HCT116 (cell line): Measurements from ENCODE around the gene CTBP2. TPM values are rescaled to one million over a fixed set of nuclear protein-coding genes. Genes with fewer than 3 reads are reported as not detected.

ENCODE experiments used
- ATAC-seq: fragments of 200-7000 bp; cut with Tn5 transposase; 2 replicates; pipeline ENCODE4 v1.9.1; 2020; ENCODE audit warnings: mild to moderate bottlenecking, moderate library complexity
- BruUV-seq: library from RNA; stranded (reverse); fragments of 400-500 nt; replicated peaks from 2 replicates; lab custom pipeline; 2021; lab: Mats Ljungman, UMichigan
- CTCF ChIA-PET: fragments of 300-600 bp; sonication (Branson Sonifier 250); formaldehyde crosslinking; loops from one replicate; lab custom pipeline; 2021; ENCODE audit warnings: antibody characterized with exemption; lab: Charles Lee
- POLR2A ChIA-PET: fragments of 300-600, 350-600 bp; sonication (Branson Sonifier 250); formaldehyde crosslinking; loops from one replicate; lab custom pipeline; 2021; ENCODE audit warnings: antibody characterized with exemption; lab: Charles Lee
- RAD21 ChIA-PET, 2 experiments: fragments of 300-600 bp; sonication (Branson Sonifier 250); formaldehyde crosslinking; loops; one replicate each; lab custom pipeline; 2023; ENCODE audit warnings: low total read pairs in 2 of 2; ENCODE audit not compliant: uncharacterized antibody in 2 of 2, unreplicated experiment in 2 of 2, low non-redundant PET in 1 of 2; lab: Charles Lee
- DNase-seq: peaks from one replicate; pipeline ENCODE4 v3.0.0-alpha.2; 2010; ENCODE audit warnings: low read depth, low spot score
- H2AFZ ChIP-seq: fragments of 200-600 bp; shearing (Covaris generic), sonication (generic); 2 replicates; pipeline ENCODE4 v1.6.1; 2017; ENCODE audit warnings: low read depth, mixed run types, mixed read lengths, antibody characterized with exemption, low read length; ENCODE audit not compliant: poor library complexity, severe bottlenecking
- H3K27ac ChIP-seq: 2 replicates; pipeline ENCODE4 v1.5.1; 2012; ENCODE audit warnings: low read depth, low read length
- H3K27me3 ChIP-seq: fragments of 200-600 bp; sonication (generic); 2 replicates; pipeline ENCODE4 v1.6.1; 2016; ENCODE audit warnings: mixed run types, low read length, mixed read lengths; ENCODE audit not compliant: insufficient read depth
- H3K36me3 ChIP-seq, 2 experiments: fragments of 200-500 bp in 1 of 2; fragments of 200-600 bp in 1 of 2; sonication (Bioruptor generic) in 1 of 2; sonication (generic) in 1 of 2; 2 replicates each; pipeline versions ENCODE4 v1.5.1 to v1.6.1; 2014 to 2016; ENCODE audit warnings: low read length in 2 of 2, inconsistent platforms in 1 of 2, mixed read lengths in 1 of 2, mixed run types in 1 of 2; ENCODE audit not compliant: insufficient read depth in 2 of 2, control insufficient read depth in 1 of 2
- H3K4me1 ChIP-seq, 2 experiments: fragments of 200-600 bp in 1 of 2; sonication (generic) in 1 of 2; 2 replicates each; pipeline versions ENCODE4 v1.5.1 to v1.6.1; 2012 to 2017; ENCODE audit warnings: low read length in 2 of 2, inconsistent platforms in 1 of 2, mild to moderate bottlenecking in 1 of 2, mixed read lengths in 1 of 2, mixed run types in 1 of 2, moderate library complexity in 1 of 2; ENCODE audit not compliant: insufficient read depth in 2 of 2, control insufficient read depth in 1 of 2
- H3K4me2 ChIP-seq: fragments of 200-600 bp; sonication (generic); 2 replicates; pipeline ENCODE4 v1.6.1; 2017; ENCODE audit warnings: mixed run types, low read length, mixed read lengths
- H3K4me3 ChIP-seq, 2 experiments: fragments of 200-600 bp in 1 of 2; sonication (generic) in 1 of 2; replicated peaks in 1 of 2; 2 replicates each; pipeline ENCODE4 v1.5.1; 2011 to 2016; ENCODE audit warnings: low read length in 2 of 2, control low read depth in 1 of 2, low read depth in 1 of 2, mild to moderate bottlenecking in 1 of 2, mixed read lengths in 1 of 2, mixed run types in 1 of 2
- H3K79me2 ChIP-seq: fragments of 200-600 bp; sonication (generic); 2 replicates; pipeline ENCODE4 v1.6.1; 2017; ENCODE audit warnings: mild to moderate bottlenecking, mixed run types, low read length, moderate library complexity, mixed read lengths; ENCODE audit not compliant: insufficient read depth
- H3K9ac ChIP-seq: fragments of 200-600 bp; sonication (generic); 2 replicates; pipeline ENCODE4 v1.6.1; 2016; ENCODE audit warnings: low read length, mixed read lengths
- H3K9me2 ChIP-seq: fragments of 200-600 bp; sonication (generic), shearing (Covaris generic); 2 replicates; pipeline ENCODE4 v1.6.1; 2017; ENCODE audit warnings: mixed run types, mild to moderate bottlenecking, moderate library complexity; ENCODE audit not compliant: insufficient read depth
- H3K9me3 ChIP-seq, 2 experiments: fragments of 200-500 bp in 1 of 2; fragments of 200-600 bp in 1 of 2; sonication (Bioruptor generic) in 1 of 2; sonication (generic) in 1 of 2; 2 replicates each; pipeline ENCODE4 v1.6.1; 2014 to 2017; ENCODE audit warnings: low read length in 2 of 2, mixed read lengths in 2 of 2, inconsistent platforms in 1 of 2, low read depth in 1 of 2, mild to moderate bottlenecking in 1 of 2, mixed run types in 1 of 2, moderate library complexity in 1 of 2; ENCODE audit not compliant: control insufficient read depth in 1 of 2, insufficient read depth in 1 of 2
- H4K20me1 ChIP-seq: fragments of 200-600 bp; sonication (generic), shearing (Covaris generic); 2 replicates; pipeline ENCODE4 v1.6.1; 2017; ENCODE audit warnings: mixed run types, mild to moderate bottlenecking, moderate library complexity; ENCODE audit not compliant: insufficient read depth
- EGR1 ChIP-seq: IDR thresholded peaks from 2 replicates; pipeline ENCODE4 v1.6.1; 2012; ENCODE audit warnings: low read depth
- EZH2 ChIP-seq: fragments of 200-600 bp; sonication (generic); IDR thresholded peaks from 2 replicates; pipeline ENCODE4 v1.6.1; 2017; ENCODE audit warnings: antibody characterized with exemption, mixed run types
- FOSL1 ChIP-seq: IDR thresholded peaks from 2 replicates; pipeline ENCODE4 v1.6.1; 2012; ENCODE audit warnings: low read depth
- JUND ChIP-seq: IDR thresholded peaks from 2 replicates; pipeline ENCODE4 v1.6.1; 2012
- POLR2AphosphoS5 ChIP-seq: IDR thresholded peaks from 2 replicates; pipeline ENCODE4 v1.6.1; 2011; ENCODE audit warnings: mild to moderate bottlenecking, low read depth, low read length, moderate library complexity
- RAD21 ChIP-seq: IDR thresholded peaks from 2 replicates; pipeline ENCODE4 v1.6.1; 2012; ENCODE audit warnings: low read depth, mild to moderate bottlenecking
- TCF7L2 ChIP-seq: IDR thresholded peaks from 2 replicates; pipeline ENCODE4 v1.7.0; 2011; ENCODE audit warnings: borderline replicate concordance, inconsistent platforms; ENCODE audit not compliant: insufficient read depth, insufficient read length; ENCODE audit errors: extremely low read depth
- ZBTB33 ChIP-seq: IDR thresholded peaks from 2 replicates; pipeline ENCODE4 v1.6.1; 2011; ENCODE audit warnings: mild to moderate bottlenecking, low read length, moderate library complexity; ENCODE audit not compliant: insufficient replicate concordance; ENCODE audit errors: extremely low read depth
- ZFX ChIP-seq: fragments of 450-650 bp; IDR thresholded peaks from 2 replicates; pipeline ENCODE4 v1.6.1; 2017
- ZNF274 ChIP-seq: fragments of 200-500 bp; sonication (Bioruptor generic); IDR thresholded peaks from 2 replicates; pipeline ENCODE4 v1.6.1; 2014; ENCODE audit warnings: mild to moderate bottlenecking, low read depth, low read length, inconsistent platforms
- intact Hi-C: fragments of 100-400 bp; cut with micrococcal nuclease; formaldehyde crosslinking; loops from 2 replicates; pipeline ENCODE4 v1.10.0; 2022
- total RNA-seq: library from RNA; stranded (reverse); gene quantifications from one replicate; pipeline ENCODE4 v1.2.1, GENCODE V29; 2021; ENCODE audit not compliant: unreplicated experiment

The CTBP2 gene
- total RNA-seq, 1 experiment from 2014 or later, result 144 TPM

GRCh38 chr10:124994573-124995473 is 165.5 kb downstream of the CTBP2 start:
- ChIA-PET POLR2A (no interaction called here), RAD21 (no interaction called here), CTCF (no interaction called here)
- Histone ChIP-seq H3K9me3 (no peaks in the 10 kb centered on the region), H3K4me1 (no peaks in the 10 kb centered on the region), H3K9ac (no peak overlapping the region), H3K4me3 (no peak overlapping the region), H3K27ac (no peak overlapping the region), H3K4me2 (no peak overlapping the region), H3K79me2 (peaks cover 6% of the 10 kb centered on the region; the same call in 1 of the 2 replicates), H2AFZ (no peak overlapping the region), H3K9me2 (no peaks in the 10 kb centered on the region), H3K27me3 (no peaks in the 10 kb centered on the region), H3K36me3 (peaks cover 67 to 76% of the 10 kb centered on the region in 2 experiments), H4K20me1 (peaks cover 10% of the 10 kb centered on the region; the same call in 1 of the 2 replicates)
- no TSS peak for BruUV-seq
- DNase-seq, result no peak
- intact Hi-C loops, result loop anchor here (5.0 to 10.0 kb wide), 2 partner anchors 350 to 632 kb away; no protein-coding TSS in a partner anchor
- TF ChIP-seq POLR2AphosphoS5, result peak; percentile 32; the same call in 1 of the 2 replicates
- no peak for TF ChIP-seq RAD21
- ATAC-seq, result no peak

- no peaks in the 10 kb centered on the region for H3K9me3 ChIP-seq
- CTCF ChIA-PET, result interaction anchor here (1.2 to 2.4 kb wide), 5 partner anchors 26 to 378 kb away, joined by 3 to 17 read pairs (median 6); no protein-coding TSS in a partner anchor
- no peak for ATAC-seq
- no peak overlapping the region for H2AFZ ChIP-seq
- peaks cover 6% of the 10 kb centered on the region; the same call in 1 of the 2 replicates for H3K79me2 ChIP-seq
- no peak overlapping the region for H3K4me2 ChIP-seq
- POLR2A ChIA-PET, result no interaction called here
- no peak for TF ChIP-seq TCF7L2
- TF ChIP-seq ZNF274, result no peak
- TF ChIP-seq ZBTB33, result no peak
- no peak for TF ChIP-seq EZH2
- no peak for TF ChIP-seq ZFX
- no peak for TF ChIP-seq EGR1
- no peak for TF ChIP-seq JUND
- TF ChIP-seq FOSL1, result no peak
- TF ChIP-seq, all 23 proteins: peak for 0
- intact Hi-C loops, result loop anchor here (5.0 to 10.0 kb wide), 2 partner anchors 351 to 633 kb away; no protein-coding TSS in a partner anchor
- Histone ChIP-seq H4K20me1 (peaks cover 10% of the 10 kb centered on the region; the same call in 1 of the 2 replicates), H3K36me3 (peaks cover 62 to 69% of the 10 kb centered on the region in 2 experiments), H3K9me2 (no peaks in the 10 kb centered on the region), H3K9ac (no peak overlapping the region), H3K27me3 (no peaks in the 10 kb centered on the region), H3K4me1 (no peaks in the 10 kb centered on the region), H3K27ac (no peak overlapping the region), H3K4me3 (no peak overlapping the region)
- RAD21 ChIA-PET, result interaction anchor here in 1 of 2 experiments (1.4 kb wide), 1 partner anchor 54 kb away, joined by 3 read pairs; no protein-coding TSS in a partner anchor
- no peak for DNase-seq
- no TSS peak for BruUV-seq
These were observed 166.5 kb downstream of the CTBP2 start for GRCh38 chr10:124993736-124994451.
